GM23248 (cell line): Measurements from ENCODE around the gene PTPRO.

ENCODE experiments used
- EZH2 ChIP-seq: fragments of 200-600 bp; sonication (generic); IDR thresholded peaks from 2 replicates; pipeline ENCODE4 v1.6.1; 2018; ENCODE audit warnings: antibody characterized with exemption, mild to moderate bottlenecking; ENCODE audit not compliant: insufficient read depth, poor library complexity, severe bottlenecking
- EZH2phosphoT487 ChIP-seq: fragments of 200-600 bp; sonication (generic); IDR thresholded peaks from 2 replicates; pipeline ENCODE4 v1.6.1; 2018; ENCODE audit warnings: antibody characterized with exemption, moderate library complexity, mild to moderate bottlenecking, low read depth; ENCODE audit not compliant: insufficient read depth

DNA sequence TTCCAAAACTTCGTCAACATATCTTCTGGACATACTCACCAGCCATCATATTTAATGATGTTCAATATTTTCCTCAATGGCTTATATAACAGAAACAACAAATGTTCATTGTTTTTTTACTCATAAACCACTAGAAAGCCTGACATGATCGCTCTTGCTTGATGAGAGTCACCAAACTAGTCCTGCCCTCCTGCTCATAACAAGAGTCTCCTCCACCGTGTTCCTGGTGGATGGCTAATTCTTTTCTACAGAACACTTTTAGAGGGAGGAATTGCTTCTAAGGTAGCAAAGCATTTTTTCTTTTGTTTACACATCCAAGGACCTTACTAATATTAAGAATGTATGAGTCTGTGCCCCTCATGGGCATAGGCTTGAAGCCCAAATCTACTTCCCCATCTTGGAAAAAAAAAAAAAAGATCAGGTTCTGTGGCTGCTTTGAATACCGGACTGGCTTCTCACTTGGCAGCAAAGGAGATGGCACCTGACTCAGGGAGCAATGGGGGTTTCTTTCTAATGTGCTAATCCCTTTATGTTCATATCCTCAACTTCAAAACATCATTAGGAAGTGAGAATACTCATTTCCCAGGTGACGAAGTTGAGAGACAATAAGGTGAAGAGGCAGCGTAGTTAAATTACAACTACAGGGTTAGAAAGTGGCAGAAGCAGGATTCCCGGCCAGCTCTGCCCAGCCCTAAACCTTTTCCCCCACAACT is 278.1 kb downstream of the PTPRO start:
- no peak for TF ChIP-seq EZH2
- no peak for TF ChIP-seq EZH2phosphoT487
